AG09309 (cell line): ENCODE data around the gene DCHS2.

Experiments used
- DNase-seq: peaks from one replicate; pipeline ENCODE4 v3.0.0-alpha.2; 2010; ENCODE audit warnings: low read depth
- H3K4me3 ChIP-seq: 2 replicates; pipeline ENCODE4 v1.5.1; 2011; ENCODE audit warnings: mild to moderate bottlenecking, low read depth, low read length, moderate library complexity; ENCODE audit not compliant: control insufficient read depth
- TF ChIP-seq, protein P1 (sequence below): IDR thresholded peaks from 2 replicates; pipeline ENCODE4 v1.5.1; 2011; ENCODE audit warnings: mild to moderate bottlenecking, low read depth, low read length, inconsistent platforms; ENCODE audit not compliant: insufficient read depth, control insufficient read depth; ENCODE audit errors: missing control alignments

Gene DCHS2

DNA sequence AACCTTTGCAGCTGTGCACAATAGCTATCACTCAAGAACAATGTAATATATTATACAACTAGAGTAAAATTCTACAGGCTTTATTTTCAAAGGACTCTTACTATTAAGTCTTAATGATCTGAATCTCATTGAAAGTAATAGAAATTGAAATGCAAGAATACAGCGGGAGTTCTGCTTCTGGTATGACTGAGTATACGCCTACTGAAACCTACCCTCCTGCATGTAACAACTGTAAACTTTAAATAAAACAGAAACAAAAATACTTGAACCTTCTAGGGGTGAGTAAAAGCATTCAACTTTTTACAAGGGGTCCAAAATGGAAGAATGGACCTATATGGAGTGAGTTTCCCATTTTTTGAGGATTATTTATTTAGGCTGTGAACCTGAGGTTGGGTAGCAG is 13.5 kb downstream of the DCHS2 start:
- TF ChIP-seq, protein P1, sequence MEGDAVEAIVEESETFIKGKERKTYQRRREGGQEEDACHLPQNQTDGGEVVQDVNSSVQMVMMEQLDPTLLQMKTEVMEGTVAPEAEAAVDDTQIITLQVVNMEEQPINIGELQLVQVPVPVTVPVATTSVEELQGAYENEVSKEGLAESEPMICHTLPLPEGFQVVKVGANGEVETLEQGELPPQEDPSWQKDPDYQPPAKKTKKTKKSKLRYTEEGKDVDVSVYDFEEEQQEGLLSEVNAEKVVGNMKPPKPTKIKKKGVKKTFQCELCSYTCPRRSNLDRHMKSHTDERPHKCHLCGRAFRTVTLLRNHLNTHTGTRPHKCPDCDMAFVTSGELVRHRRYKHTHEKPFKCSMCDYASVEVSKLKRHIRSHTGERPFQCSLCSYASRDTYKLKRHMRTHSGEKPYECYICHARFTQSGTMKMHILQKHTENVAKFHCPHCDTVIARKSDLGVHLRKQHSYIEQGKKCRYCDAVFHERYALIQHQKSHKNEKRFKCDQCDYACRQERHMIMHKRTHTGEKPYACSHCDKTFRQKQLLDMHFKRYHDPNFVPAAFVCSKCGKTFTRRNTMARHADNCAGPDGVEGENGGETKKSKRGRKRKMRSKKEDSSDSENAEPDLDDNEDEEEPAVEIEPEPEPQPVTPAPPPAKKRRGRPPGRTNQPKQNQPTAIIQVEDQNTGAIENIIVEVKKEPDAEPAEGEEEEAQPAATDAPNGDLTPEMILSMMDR, result no peak
- no peak for DNase-seq
- no peak overlapping the region for H3K4me3 ChIP-seq

DNA sequence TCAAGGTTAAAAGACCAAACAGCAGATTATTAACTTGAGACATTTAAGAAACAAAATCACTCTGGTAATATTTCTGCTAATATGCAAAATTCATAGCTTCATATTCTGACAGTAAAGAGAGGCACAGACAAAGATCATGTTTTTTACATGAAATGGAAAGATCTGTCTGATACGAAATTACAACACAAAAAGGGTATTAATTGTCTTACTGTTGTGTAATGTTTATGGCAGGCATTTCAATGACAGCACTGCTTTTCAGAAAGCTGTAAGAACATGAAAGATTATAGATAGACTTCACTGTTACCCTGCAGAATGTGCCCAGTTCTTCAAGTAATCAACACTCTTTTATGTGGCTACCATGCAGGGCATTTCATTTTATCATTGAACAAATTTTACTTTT is 15.4 kb downstream of the DCHS2 start:
- TF ChIP-seq, protein P1, result no peak
- DNase-seq, result no peak
- H3K4me3 ChIP-seq, result no peak overlapping the region

DNA sequence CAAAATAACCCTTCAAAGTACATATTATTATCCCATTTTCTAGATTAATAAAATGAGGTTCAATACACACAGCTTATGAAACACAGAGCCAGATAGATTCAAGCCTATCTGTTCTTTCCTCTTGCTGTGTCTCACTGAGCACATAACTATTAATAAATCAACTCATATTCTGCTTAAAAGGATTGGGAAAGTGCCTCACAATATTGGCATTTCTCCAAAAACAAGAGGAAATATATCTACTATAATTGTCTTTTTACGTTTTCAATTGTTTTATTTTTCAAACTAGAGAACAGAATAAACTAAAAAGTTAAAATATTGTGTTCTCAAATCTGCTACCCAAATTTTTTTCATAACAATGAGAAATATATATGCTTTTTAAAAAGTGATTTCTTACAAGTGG is 15.8 kb downstream of the DCHS2 start:
- TF ChIP-seq, protein P1, result no peak
- no peak overlapping the region for H3K4me3 ChIP-seq
- DNase-seq, result no peak

DNA sequence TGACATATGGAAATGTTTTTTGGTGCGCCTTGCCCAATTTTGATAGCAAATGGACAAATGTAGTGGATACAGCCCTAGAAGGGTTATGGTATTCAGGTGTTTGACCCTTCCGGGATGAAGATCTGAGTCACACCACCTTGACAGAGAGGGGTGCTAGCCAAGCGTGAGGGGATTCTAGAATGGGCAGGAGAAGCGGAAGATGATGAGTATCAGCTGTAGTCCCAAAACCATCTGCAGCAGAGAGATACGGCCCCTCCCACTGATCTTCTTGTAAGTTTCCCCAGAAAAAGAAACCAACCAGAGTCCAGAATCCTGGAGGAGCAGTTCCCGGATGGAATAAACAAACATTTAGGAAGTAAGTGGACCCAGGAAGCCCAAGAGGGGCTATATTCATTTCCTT is 18.1 kb downstream of the DCHS2 start:
- DNase-seq, result no peak
- H3K4me3 ChIP-seq, result no peak overlapping the region
- TF ChIP-seq, protein P1, result no peak

DNA sequence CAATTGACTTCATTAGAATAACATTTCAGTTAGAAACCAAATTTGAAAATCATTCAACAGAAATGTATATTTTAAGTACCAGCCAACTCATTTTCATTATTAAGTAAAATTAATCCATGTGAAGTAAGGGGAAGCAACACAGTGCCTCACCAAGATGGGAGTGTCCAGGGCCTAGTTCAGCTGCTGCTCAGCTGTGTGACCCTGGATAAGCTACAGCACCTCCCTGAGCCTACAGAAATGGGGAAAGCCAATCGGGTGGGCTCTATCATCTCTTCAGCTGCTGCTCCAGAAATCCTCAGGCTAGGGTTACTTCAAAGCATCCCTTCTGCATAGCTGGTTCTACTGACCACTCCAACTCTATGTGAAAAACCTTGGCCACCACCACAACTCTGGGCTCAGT is 18.7 kb downstream of the DCHS2 start:
- H3K4me3 ChIP-seq, result no peak overlapping the region
- TF ChIP-seq, protein P1, result no peak
- DNase-seq, result no peak

DNA sequence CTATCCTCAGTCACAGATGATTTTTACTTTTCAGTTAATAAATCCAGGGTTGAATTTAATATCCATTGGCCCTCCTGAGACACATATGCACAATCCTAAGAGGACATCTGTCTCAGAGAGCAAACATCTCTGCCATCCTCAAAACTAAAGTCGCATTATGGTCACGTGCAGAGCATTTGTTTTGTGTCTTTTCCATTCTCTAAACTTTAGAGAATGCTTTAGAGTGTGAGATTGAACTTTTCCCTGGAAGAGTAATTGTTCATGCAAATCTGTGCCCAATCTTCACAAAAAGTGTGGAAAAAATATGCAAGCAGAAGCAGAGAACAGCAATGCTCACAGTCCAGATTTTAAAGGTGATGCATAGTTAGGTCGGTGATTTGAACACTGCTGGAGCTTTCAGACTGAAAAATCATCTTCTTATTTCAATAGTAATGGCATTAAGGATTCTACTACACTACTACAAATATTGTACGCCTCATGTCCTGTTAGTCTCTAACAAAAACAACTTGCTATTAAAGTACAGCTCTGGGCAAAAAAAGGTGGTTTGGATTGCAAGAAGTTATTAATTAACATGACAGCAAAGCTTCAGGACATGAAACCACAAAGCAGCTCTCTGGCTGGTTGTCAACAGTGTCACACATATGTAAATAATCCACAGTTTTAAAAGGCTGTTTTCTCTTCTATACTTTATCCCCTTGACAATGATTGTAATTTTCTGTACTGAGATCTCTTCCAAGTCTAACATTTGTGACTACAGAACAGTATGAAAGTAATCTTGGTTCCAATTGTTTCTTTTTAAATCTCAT is 19.9 kb downstream of the DCHS2 start:
- TF ChIP-seq, protein P1, result no peak
- no peak for DNase-seq
- no peak overlapping the region for H3K4me3 ChIP-seq

DNA sequence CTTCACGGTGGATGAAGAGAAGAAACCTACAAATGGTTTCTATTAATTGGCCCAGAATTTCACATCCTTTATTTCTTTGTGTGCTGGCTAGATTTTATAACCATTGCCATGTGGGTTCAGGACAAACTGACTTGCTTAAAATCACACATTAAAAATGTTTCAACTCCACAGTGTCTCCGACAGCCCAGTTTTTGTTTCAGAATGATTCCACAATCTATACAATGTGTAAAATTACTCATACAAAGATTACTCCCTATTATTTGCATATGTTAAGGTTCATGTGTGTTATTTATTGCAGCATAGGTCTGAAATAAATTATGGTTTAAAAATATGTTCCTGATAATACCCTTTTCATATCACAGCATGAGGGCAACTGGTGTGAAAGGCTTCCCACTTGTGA is 20.6 kb downstream of the DCHS2 start:
- TF ChIP-seq, protein P1, result no peak
- DNase-seq, result no peak
- no peak overlapping the region for H3K4me3 ChIP-seq
